ENCODE measurements around the gene FBXW9. TPM values are rescaled to one million over a fixed set of nuclear protein-coding genes. Genes with fewer than 3 reads are reported as not detected.

Gene FBXW9
- total RNA-seq, 2 experiments from 2014 or later = 2.2 to 2.4 TPM

GRCh38 chr19:12711187-12711586 is 14.8 kb upstream of the FBXW9 start:
- Mint-ChIP-seq H3K4me1 (ENCODE audit: low read depth) (no peaks in the 10 kb centered on the region), H3K27ac (no peak overlapping the region), H3K36me3 (ENCODE audit: low read depth) (peaks cover 56% of the 10 kb centered on the region), H3K27me3 (no peaks in the 10 kb centered on the region), H3K9me3 (no peaks in the 10 kb centered on the region), H3K4me3 (no peak overlapping the region)
- CTCF ChIA-PET = no interaction called here
- no peak for TF ChIP-seq CTCF (IDR thresholded peaks at IDR 0.05)
- no peak overlapping the region for H3K27ac ChIP-seq (ENCODE audit: low read depth in 1 of 2, low read length in 2 of 2)
- H3K36me3 ChIP-seq (ENCODE audit: insufficient read depth, low read length) = peaks cover 57% of the 10 kb centered on the region
- peak in 1 of 14 experiments; percentile 21 for DNase-seq
- POLR2A ChIA-PET = no interaction called here
- no peaks in the 10 kb centered on the region for H3K4me1 ChIP-seq (ENCODE audit: insufficient read depth, low read length)
- H3K9me3 ChIP-seq (ENCODE audit: control insufficient read depth in 1 of 2, insufficient read depth in 1 of 2, low read length in 2 of 2) = no peaks in the 10 kb centered on the region
- no peak for ATAC-seq (ENCODE audit: poor library complexity)
- no peaks in the 10 kb centered on the region for H3K27me3 ChIP-seq (ENCODE audit: control insufficient read depth in 1 of 2, insufficient read depth in 2 of 2, low read length in 2 of 2)
- intact Hi-C loops (cut with DNase I, micrococcal nuclease) = no loop called here
- no peak overlapping the region for H3K4me3 ChIP-seq (ENCODE audit: low read length)

DNA sequence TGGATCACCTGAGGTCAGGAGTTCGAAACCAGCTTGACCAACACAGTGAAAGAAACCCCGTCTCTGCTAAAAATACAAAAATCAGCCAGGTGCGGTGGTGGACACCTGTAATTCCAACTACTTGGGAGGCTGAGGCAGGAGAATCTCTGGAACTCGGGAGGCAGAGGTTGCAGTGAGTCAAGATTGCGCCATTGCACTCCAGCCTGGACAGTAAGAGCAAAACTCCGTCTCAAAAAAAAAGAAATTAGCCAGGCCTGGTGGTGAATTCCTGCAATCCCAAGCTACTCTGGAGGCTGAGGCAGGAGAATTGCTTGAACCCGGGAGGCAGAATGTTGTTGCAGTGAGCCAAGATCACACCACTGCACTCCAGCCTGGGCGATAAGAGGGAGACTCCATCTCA is 12.2 kb upstream of the FBXW9 start:
- Histone ChIP-seq H3K4me1 (ENCODE audit: insufficient read depth, low read length) (no peaks in the 10 kb centered on the region), H3K27ac (ENCODE audit: low read depth in 1 of 2, low read length in 2 of 2) (no peak overlapping the region), H3K4me3 (ENCODE audit: low read length) (no peak overlapping the region), H3K36me3 (ENCODE audit: insufficient read depth, low read length) (peaks cover 56% of the 10 kb centered on the region), H3K27me3 (ENCODE audit: control insufficient read depth in 1 of 2, insufficient read depth in 2 of 2, low read length in 2 of 2) (no peaks in the 10 kb centered on the region), H3K9me3 (ENCODE audit: control insufficient read depth in 1 of 2, insufficient read depth in 1 of 2, low read length in 2 of 2) (no peaks in the 10 kb centered on the region)
- intact Hi-C loops (cut with DNase I, micrococcal nuclease) = no loop called here
- TF ChIP-seq CTCF (IDR thresholded peaks at IDR 0.05) = no peak
- ATAC-seq (ENCODE audit: poor library complexity) (no peak), DNase-seq (no peak)
- peaks cover 68% of the 10 kb centered on the region for H3K36me3 Mint-ChIP-seq (ENCODE audit: low read depth)
- no peaks in the 10 kb centered on the region for H3K9me3 Mint-ChIP-seq
- H3K27me3 Mint-ChIP-seq = no peaks in the 10 kb centered on the region
- POLR2A ChIA-PET = no interaction called here
- no peaks in the 10 kb centered on the region for H3K4me1 Mint-ChIP-seq (ENCODE audit: low read depth)
- no peak overlapping the region for H3K4me3 Mint-ChIP-seq
- CTCF ChIA-PET = interaction anchor here (1.1 kb wide), 1 partner anchor 52 kb away, joined by 3 read pairs; no protein-coding TSS in a partner anchor
- no peak overlapping the region for H3K27ac Mint-ChIP-seq

- no peaks in the 10 kb centered on the region for H3K27me3 ChIP-seq (ENCODE audit: control insufficient read depth in 1 of 2, insufficient read depth in 2 of 2, low read length in 2 of 2)
- H3K4me3 Mint-ChIP-seq = no peak overlapping the region
- no peaks in the 10 kb centered on the region for H3K4me1 Mint-ChIP-seq (ENCODE audit: low read depth)
- TF ChIP-seq CTCF (IDR thresholded peaks at IDR 0.05) = no peak
- intact Hi-C loops (cut with DNase I, micrococcal nuclease) = no loop called here
- H3K27ac Mint-ChIP-seq = no peak overlapping the region
- no peaks in the 10 kb centered on the region for H3K27me3 Mint-ChIP-seq
- H3K9me3 ChIP-seq (ENCODE audit: control insufficient read depth in 1 of 2, insufficient read depth in 1 of 2, low read length in 2 of 2) = no peaks in the 10 kb centered on the region
- H3K36me3 Mint-ChIP-seq (ENCODE audit: low read depth) = peaks cover 75% of the 10 kb centered on the region
- no peak for ATAC-seq (ENCODE audit: poor library complexity)
- H3K36me3 ChIP-seq (ENCODE audit: insufficient read depth, low read length) = peaks cover 66% of the 10 kb centered on the region
- ChIA-PET POLR2A (no interaction called here), CTCF (no interaction called here)
- DNase-seq = no peak
- H3K27ac ChIP-seq (ENCODE audit: low read depth in 1 of 2, low read length in 2 of 2) = no peak overlapping the region
- no peaks in the 10 kb centered on the region for H3K4me1 ChIP-seq (ENCODE audit: insufficient read depth, low read length)
- no peak overlapping the region for H3K4me3 ChIP-seq (ENCODE audit: low read length)
- H3K9me3 Mint-ChIP-seq = no peaks in the 10 kb centered on the region
These were observed 9.9 kb upstream of the FBXW9 start for GRCh38 chr19:12706332-12706718.
